ENCODE measurements around the gene SNCB.

SNCB gene

DNA sequence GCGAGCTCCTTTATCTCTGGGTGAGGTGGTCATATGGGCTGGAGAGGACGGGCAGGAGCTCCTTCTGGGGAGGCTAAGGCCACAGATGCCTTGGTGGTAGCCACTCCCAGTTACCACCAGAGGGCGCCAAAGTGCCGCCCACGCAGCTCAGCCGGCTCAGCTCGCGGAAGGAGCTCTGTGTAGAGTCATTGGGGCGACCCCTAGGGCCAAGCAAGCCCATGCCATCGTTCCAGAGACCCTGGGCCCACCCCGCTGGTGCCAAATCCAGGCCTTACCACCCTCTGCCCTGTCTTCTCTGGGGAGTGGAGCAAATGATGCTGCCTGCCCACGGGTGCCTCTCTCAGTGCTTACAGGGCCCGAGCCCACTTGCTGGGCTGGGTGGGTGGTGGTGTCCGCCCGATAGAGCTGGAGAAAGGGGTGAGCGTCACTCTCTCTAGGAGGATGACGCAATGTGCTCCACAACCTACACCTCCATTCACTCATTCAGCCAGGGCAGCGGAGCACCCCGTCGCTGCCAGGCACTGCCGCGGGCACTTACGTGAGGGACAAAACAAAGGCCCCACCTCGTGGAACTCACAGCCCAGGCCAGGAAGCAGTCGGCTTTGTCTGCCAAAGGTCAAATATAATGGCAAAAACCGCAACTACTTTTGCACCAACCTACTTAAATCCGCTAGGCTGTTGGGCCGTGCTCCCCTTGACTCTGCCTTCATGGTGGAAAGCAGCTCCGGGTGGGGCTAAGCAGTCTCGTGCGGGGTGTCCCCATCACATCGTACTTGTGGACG, 30.7 kb upstream of the SNCB start:
- peak; percentile 83 for DNase-seq

DNA sequence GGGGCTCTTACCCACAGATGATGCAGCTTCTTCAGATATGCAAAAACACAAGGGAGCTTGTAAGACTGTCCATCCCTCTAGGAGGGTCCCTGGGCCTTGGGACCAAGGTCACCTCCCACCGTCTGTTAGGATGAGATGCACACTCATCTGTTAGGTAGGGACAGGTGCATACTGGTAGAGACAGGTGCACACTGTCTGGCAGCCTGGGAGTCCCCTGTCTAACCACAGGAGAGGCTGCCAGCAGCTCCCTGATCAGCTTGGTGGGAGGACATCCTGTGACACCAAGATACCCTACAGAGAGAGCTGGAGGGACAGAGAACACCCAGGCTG, 30.2 kb upstream of the SNCB start:
- DNase-seq, result no peak

DNA sequence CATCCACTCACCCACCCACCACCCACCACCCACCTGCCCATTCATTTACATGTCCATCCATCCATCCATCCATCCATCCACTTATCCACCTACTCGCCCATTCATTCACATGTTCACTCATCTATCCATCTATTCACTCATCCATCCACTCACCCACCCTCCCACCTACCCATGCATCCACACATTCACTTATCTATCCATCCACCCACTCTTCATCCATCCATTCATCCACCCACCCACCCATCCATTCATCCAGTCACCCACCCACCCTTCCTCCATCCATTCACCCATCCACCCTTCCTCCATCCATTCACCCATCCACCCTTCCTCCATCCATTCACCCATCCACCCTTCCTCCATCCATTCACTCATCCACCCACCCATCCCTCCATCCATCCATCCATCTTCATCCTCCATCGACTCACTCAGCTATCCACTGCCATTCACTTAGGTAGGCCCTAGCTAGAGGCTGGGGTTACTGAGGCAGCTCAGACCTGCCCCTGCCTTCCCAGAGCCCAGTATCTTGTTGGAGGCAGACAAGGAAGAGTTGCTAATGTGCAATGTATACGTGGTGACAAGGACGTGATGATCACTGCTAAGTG, 29.6 kb upstream of the SNCB start:
- no peak for DNase-seq

DNA sequence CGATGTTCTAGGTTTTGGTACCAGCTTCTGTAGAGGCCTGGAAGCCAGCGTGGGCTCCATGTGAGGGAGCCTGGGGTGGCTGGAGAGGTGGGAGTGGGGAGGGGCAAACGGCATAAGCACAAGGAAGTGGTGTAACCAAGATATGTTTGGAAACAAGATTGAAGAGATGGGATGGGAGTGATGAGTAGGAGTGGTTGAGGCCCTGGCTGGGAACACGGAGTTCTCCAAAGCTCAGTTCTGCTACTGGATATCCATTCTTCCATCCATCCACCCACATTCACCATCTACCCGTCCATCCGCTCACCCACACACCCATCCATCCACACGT, 29.1 kb upstream of the SNCB start:
- no peak for DNase-seq

DNA sequence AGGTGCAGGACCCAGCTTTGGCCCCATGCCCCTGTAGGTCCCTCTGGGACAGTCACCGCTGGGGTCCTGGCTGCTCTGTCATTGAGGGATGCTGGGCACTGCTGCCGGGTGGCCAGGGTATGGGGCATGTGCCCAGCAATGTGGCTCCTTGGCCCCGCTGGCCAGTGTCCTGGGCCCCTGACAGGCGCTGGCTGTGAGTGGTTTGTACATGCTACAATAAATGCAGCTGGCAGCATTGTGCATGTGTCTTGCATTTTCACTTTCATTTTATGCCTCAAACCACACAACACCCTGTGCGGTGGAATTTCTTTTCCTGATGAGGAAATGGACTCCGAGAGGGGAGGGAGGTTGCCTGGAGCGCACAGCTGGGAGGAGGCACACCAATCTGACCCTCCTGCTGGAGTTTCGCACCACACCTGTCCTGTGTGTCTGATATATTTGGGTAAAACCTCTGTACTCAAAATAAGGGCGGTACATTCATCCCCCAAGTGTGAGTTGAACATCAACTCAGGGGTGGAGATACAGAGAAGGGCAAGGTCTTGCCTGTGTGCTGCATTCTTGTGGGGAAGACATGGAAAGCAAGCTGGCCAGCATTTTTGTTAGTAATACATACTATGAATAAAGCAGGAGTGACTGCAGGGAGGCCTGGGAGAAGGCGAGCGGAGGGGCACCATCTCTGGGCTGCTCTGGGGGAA, 28.6 kb upstream of the SNCB start:
- no peak for DNase-seq

DNA sequence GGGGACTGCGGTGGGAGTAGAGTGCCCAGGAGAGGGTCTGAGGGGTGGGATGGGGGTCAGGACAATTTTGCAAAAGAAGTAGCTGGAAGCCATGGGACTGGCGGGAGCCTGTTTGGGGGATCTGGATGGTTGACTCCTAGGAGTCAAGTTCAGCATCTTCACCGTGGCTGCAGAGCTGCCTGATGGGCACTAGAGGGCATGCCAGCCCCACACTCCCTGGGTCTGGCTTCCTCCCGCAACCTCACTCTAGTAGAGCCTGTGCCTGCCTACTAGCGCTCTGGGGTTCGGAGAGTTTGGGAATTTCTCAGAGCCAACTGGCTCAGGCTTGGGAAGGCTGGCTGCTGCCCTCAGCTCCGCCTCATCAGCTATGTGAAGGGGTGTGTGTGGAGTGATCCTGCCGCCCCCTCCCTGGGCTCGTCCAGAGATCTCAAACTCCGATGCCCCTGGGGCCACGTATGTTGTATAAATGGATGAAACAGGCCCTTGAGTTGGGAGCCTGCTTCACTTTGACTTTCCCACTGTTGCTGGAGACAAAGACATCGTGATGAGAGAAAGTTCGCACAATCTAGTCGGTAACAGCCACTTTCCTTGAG, 27.8 kb upstream of the SNCB start:
- peak; percentile 81 for DNase-seq

DNA sequence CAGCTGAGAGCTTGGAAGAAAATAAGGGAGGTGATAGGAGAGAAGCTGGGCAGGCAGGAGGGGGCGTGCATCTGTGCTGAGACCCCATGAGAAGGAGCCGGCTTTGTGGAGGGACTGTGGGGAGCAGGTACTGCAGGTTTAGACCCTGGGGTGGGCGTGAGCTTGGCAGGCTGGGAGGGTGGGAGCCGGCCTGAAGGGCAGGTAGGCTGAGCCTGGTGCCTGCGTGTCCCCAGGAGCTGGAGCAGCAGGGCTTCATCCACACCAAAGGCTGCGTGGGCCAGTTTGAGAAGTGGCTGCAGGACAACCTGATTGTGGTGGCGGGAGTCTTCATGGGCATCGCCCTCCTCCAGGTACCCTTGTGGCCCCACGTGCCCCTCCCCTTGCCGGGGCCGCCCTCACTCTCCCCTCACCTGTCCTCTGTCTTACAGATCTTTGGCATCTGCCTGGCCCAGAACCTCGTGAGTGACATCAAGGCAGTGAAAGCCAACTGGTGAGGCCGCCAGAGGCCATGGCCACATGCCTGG, 26.2 kb upstream of the SNCB start:
- no peak for DNase-seq

DNA sequence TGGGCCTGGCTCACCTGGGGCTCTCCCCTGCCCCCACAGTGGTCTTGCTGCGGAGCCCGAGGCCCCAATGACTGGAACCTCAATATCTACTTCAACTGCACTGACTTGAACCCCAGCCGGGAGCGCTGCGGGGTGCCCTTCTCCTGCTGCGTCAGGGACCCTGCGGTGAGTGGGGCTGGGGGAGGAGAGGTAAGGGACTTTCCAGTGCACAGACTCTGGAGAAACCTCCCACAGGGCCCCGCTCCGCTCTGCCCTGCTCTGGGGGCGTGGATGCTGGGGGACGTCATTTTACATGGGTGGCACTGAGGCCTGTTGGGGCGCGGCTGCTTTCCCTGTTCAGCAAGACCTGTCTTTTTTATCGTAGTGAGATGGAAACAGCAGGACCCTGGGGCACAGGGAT, 24.5 kb upstream of the SNCB start:
- no peak for DNase-seq

DNA sequence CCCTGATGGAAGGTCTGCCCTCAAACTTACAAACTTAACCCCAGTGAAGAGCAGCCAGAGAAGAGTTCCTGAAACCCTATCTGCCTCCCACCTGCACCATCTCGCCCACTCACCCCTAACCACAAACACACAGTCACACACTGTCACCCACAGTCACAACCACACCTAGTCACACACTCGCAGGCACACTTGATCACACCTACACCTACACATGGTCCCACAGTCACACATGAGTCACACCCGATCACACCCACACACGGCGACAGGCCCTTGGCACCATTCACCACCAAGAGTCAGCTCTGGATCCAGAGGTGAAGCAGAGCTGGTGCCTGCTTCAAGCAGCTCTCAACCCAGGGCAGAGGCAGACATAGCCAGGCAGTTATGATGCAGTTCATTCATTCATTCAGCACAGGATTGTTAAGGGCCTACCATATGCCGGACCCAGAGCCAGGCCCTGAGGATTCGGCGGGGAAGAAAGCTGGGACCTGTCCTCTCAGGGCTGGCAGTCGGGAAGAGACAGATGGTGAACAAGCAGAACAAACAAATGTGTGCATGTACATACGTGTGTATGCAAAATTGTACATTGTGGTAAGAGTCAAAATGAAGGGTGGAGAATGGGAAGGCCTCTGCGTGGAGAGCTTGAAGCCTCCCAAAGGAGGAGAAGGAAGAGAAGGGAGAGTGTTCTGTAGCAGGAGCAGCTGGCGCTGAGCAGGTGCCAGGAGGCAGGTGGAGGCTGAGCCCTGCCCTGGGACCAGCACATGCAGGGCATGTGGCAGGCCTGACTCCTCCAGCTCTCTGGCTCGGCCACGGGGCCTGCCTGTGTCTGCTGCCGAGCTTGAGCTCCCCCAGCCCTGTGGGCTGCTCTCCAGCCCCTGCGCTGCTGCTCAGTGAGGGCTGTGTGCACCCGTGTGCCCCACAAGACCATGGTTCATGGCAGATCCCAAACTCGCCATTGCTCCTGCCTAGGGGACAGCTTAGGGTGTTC, 23.4 kb upstream of the SNCB start:
- DNase-seq, result no peak

DNA sequence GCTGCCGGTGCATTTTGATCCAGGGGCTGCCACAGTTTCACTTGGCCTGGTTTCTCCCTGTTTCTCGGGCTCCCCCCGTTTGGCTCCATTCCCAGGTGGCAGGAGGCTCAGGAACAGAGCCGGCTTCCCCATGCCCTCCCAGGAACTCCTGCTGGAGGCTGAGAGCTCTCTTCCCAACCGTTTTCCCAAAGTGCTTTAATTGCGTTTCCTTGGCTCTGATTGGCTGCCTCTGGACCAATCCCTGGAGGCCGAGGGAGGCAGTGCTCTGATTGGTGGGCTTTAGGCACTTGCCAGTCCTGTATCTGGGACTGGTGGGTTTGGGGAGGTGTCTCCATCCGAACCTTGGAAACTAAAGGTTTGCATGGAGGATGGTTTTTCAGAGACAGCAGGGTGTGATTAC, 21.8 kb upstream of the SNCB start:
- no peak for DNase-seq

DNA sequence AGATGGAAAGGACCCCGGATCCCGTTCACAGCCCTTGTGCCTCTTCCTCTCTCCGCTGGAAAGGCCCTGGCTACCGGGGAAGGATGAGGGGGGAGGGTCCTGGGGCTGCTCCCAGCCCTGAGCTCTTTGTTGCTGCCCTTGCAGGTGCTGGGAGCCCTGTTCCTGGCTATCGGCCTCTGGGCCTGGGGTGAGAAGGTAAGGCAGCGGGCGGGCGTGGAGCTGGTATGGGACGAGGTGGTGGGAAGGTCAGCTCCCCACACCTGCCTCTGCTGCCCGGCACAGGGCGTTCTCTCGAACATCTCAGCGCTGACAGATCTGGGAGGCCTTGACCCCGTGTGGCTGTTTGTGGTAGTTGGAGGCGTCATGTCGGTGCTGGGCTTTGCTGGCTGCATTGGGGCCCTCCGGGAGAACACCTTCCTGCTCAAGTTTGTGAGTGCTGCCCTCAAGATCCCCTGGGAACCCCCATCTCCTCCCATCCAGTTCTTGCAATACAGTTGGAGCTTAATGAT, 21.2 kb upstream of the SNCB start:
- no peak for DNase-seq

DNA sequence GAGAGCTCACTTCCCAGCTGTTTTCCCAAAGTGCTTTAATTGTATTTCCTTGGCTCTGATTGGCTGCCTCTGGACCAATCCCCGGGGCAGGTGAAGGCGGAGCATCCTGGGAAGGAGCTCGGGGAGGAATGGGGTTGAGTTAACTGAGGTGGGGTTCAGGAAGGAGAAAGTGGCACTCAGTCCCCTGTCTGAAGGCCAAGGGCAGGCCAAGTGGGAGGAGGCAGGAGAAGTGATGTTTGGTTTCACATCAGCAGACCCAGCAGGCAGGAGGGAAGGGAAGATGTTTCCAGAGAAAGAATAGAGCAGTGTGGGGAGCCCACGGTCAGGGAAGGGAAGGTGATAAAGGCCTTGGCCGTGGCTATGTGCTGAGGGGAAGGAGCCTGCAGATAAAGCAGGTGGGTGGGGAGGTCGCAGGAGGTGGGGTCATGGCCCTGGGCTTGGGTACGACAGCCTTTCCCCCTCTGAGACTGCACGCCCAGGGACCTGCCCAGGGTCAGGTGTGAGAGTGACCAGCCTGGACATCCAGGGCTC, 20.1 kb upstream of the SNCB start:
- no peak for DNase-seq

DNA sequence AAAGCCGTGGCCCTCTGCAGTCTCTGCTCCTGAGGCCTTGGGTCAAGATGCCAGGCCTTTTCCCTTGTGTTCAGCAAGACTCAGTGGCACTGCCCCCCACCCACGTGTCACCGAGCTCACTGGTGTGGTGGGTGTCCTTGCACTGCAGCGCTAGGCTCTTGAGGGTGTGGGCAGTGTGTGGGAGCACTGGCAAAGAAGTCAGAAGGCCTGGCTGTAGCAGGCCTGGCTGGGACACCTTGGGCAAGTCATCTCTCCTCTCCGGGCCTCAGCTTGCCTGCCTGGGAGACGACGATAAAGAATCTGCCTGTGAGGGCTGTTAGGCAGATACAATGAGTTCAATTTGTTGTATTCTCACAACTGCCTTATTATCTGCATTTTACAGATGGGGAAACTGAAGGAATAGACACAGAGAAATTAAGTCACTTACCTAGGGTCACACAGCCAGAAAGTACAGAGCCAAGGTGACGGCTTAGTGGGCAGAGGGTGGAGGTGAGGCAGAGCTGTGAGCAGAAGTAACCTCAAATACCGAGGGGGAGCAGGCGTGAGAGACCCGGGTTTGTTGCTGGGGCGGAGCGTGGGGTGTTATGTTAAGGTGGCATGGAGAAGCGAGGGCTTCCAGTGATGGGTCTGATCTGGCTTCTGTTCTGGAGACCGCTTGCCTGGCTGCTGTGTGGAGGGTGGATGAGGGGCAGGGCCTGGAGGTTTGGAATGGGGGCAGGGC, 18.3 kb upstream of the SNCB start:
- no peak for DNase-seq

DNA sequence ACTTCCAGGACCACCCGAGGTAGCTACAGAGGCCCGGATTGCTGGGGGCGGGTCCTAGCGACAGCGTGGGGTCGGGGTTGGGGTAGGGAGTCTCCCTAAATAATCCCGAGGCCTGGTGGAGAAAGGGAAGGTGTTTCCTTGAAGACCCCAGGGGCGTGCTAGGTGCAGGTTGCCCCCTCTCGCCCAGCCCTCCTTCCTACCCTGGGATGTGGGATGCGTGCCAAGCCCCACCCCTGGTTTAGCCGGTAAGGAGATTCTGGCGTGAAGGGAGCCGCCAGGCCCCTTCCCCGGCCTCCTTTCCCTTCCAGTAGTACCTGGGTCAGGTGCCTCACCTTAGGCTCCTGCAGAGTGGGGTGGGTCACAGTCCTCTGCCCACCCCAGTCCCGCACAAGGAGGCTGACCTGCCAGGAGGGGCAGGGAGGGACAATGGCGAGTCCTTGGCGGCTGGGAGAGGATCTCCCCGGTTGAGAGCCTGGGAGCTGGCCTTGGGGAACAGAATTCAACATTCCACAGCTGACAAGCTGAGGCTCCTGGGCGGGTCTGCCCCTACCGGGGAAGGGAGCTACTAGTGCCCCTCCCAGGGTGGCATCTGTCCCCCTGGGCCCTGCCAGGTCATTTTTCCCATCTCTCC, 17.6 kb upstream of the SNCB start:
- DNase-seq, result peak; percentile 70

DNA sequence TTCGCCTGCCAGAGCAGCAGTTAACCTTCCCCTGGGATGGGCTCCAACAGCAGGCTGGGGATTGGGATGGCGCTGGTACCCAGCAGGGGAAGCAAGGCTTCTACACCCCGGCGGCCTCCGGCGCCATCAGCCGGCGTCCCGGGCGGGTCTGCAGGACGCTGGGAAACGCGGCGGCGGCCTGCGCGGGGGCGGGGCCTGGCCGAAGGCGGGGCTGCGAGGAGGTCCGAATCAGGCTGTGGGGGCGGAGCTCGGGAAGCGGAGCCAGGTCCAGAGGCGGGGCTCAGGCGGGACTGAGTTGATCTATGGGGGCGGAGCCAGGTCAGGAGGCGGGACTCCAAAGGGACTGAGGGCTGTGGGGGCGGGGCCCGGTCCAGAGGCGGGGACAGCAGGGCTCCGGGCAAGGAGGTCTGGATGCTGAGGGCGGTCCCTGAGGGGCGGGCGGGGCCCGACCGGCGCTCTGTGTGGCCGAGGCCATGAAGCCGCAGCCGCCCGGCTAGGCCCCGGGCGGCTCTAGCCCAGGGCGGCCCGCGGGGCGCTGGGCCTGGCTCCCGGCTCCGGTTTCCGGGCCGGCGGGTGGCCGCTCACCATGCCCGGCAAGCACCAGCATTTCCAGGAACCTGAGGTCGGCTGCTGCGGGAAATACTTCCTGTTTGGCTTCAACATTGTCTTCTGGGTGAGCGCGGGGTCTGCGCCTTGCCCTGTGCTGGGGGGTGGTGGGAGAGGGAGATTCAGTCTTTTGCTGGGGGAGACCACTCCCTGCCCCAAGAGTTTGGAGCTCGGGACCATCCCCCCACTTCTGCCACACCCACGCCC, 16.9 kb upstream of the SNCB start, which contains the start of gene TSPAN17:
Gene TSPAN17 (plus strand): TSS at position 455 of the 813 bp plus-strand sequence. CDS start 132 bp downstream, at position 587.
- DNase-seq, result peak; percentile 100

DNA sequence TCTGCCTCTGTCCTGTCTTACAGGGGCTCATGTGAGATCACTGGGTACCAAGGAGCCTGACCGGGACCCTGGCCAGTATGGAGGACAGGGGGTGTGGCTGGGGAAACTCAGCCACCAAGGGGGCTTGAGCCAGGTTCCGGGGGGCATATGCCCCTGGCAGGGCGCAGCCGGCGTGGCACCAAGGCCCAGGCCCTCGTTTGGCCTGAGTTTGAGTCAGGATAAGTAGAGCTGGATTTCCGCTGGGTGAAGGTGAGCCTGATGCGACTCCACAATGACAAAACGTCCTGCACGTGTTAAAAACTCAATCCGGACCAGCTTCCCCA, 16.3 kb upstream of the SNCB start:
- DNase-seq, result no peak

DNA sequence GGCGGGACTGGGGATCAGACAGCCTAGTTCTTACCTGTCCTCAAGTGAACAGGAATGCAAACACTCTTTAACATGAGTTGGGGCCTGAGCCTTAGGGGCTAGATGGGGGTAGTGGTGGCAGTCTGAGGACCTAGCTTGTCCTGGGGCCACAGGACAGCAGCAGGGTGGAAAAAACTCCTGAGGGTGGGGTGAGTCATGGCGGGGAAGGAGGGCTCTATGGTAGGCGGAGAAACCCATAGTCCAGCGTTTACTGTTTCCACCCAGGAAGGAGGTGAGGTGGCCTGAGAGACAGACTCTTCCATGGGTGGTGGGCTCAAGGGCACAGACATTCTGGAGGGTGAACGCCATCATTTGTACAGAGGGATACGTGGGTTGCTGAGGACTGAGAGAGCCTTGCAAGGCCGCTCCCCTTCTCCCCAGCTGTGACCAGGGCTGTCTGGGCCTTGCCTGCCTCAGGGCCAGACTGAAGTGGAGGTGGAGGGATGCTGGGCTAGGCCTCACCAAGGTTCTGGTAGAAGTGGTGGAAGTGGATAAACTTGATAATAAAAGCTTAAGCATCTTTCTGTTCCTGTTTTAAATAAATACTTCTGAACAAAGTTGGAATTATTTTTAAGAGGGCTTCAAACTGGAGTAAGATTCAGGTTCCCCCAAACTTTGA, 15.8 kb upstream of the SNCB start:
- no peak for DNase-seq

DNA sequence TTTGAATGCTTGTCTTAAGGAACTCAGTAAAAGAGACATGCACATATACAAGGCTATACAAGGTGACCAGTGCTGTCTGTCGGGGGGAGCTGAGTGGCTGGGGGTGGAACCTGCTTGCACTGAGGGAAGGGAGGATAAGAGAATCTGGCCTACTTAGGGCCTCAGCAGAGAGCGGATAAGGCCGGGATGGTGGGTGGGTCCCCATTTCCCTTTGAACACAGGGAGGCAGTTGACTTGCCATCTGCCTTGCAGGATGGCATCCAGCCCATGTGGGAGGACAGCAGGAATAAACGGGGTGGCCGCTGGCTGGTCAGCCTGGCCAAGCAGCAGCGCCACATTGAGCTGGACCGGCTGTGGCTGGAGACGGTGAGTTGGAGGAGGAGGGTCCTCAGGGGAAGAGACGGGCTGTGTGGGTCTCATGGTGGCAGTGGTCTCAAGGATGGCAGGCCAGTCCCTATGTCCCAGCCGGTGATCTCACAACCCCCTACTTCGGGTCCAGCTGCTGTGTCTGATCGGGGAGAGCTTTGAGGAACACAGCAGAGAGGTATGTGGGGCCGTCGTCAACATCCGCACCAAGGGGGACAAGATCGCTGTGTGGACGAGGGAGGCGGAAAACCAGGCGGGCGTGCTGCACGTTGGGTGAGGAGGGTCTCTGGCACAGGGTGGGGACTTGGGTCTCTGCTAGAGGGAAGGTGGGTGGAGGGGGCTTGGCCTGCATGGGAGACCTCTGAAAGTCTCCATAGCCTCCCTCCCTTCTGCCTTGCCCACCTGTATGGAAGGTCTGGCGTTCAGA, 14.7 kb upstream of the SNCB start:
- no peak for DNase-seq

DNA sequence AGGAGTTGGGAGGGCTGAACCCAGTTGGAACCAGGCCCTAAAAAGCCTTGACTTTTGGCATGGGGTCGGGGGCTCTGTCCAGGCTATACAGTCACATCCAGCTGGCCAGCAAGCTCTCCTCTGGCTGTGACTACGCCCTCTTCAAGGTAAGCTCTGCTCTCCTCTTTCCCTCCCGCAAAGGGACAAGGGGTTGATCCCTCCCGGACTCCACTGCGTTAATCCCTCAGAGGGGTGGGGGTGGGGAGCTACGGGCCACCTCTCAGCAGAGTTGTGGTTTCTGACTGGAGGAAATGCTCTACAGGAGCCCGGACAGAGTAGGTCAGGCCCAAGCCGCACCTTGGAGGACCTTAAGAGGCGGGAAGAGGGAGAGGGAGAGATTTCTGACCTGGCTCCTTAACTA, 14.0 kb upstream of the SNCB start:
- DNase-seq, result no peak

All from femur (tissue), 1 donor.